Loucy (cell line): ENCODE results near the gene SLC1A4.

ENCODE experiments used
- H2AFZ ChIP-seq: fragments of 200-600 bp; sonication (generic); 2 replicates; pipeline ENCODE4 v1.6.0; 2016; ENCODE audit warnings: antibody characterized with exemption, mild to moderate bottlenecking, low read length, moderate library complexity
- H3F3A ChIP-seq: fragments of 200-600 bp; 2 replicates; pipeline ENCODE4 v1.6.0; 2016; ENCODE audit warnings: antibody characterized with exemption, low read depth, mild to moderate bottlenecking
- H3K27me3 ChIP-seq: fragments of 200-600 bp; sonication (generic); 2 replicates; pipeline ENCODE4 v1.6.1; 2014; ENCODE audit warnings: low read length, mild to moderate bottlenecking; ENCODE audit not compliant: insufficient read depth, poor library complexity, severe bottlenecking
- H3K36me3 ChIP-seq: fragments of 200-600 bp; sonication (generic); 2 replicates; pipeline ENCODE4 v1.6.1; 2016; ENCODE audit warnings: low read length; ENCODE audit not compliant: insufficient read depth
- H3K4me1 ChIP-seq: fragments of 200-600 bp; sonication (generic); 2 replicates; pipeline ENCODE4 v1.5.1; 2014; ENCODE audit warnings: low read length, mild to moderate bottlenecking; ENCODE audit not compliant: insufficient read depth, poor library complexity, severe bottlenecking
- H3K4me2 ChIP-seq: fragments of 200-600 bp; sonication (generic); 2 replicates; pipeline ENCODE4 v1.6.0; 2014; ENCODE audit warnings: antibody characterized with exemption, low read length, low read depth, mild to moderate bottlenecking; ENCODE audit not compliant: poor library complexity, severe bottlenecking
- H3K4me3 ChIP-seq: fragments of 200-600 bp; sonication (generic); 2 replicates; pipeline ENCODE4 v1.5.1; 2014; ENCODE audit warnings: low read length, mild to moderate bottlenecking, mixed read lengths; ENCODE audit not compliant: poor library complexity, severe bottlenecking
- H3K79me2 ChIP-seq: fragments of 200-600 bp; sonication (generic); 2 replicates; pipeline ENCODE4 v1.6.1; 2014; ENCODE audit warnings: low read length; ENCODE audit not compliant: insufficient read depth
- H3K9ac ChIP-seq: fragments of 200-600 bp; sonication (generic); 2 replicates; pipeline ENCODE4 v1.6.0; 2014; ENCODE audit warnings: mild to moderate bottlenecking, low read depth, low read length, moderate library complexity; ENCODE audit not compliant: poor library complexity, severe bottlenecking
- H3K9me2 ChIP-seq: fragments of 200-600 bp; sonication (generic); replicated peaks from 2 replicates; pipeline ENCODE4 v1.6.1; 2016; ENCODE audit warnings: low read depth, low read length, mixed read lengths
- H3K9me3 ChIP-seq: fragments of 200-600 bp; sonication (generic); 2 replicates; pipeline ENCODE4 v1.6.1; 2014; ENCODE audit warnings: mild to moderate bottlenecking, antibody characterized with exemption, low read length, low read depth; ENCODE audit not compliant: insufficient read depth
- H4K20me1 ChIP-seq: fragments of 200-600 bp; sonication (generic); 2 replicates; pipeline ENCODE4 v1.6.0; 2014; ENCODE audit warnings: antibody characterized with exemption, low read length, mild to moderate bottlenecking; ENCODE audit not compliant: insufficient read depth, poor library complexity, severe bottlenecking
- CTCF ChIP-seq: fragments of 200-600 bp; sonication (generic); conservative IDR thresholded peaks from 2 replicates; pipeline ENCODE4 v1.5.1; 2014; ENCODE audit warnings: mild to moderate bottlenecking, antibody characterized with exemption, low read length
- EZH2phosphoT487 ChIP-seq: fragments of 200-600 bp; IDR thresholded peaks from 2 replicates; pipeline ENCODE4 v1.6.1; 2018; ENCODE audit warnings: antibody characterized with exemption, mild to moderate bottlenecking, moderate library complexity, borderline replicate concordance

The SLC1A4 gene

GRCh38 chr2:65057391-65058052 is 68.3 kb downstream of the SLC1A4 start:
- Histone ChIP-seq H3K4me3 (peak overlapping the region; percentile 79), H2AFZ (peak overlapping the region; percentile 77; the same call in 1 of the 2 replicates), H3K4me1 (peaks cover 62% of the 10 kb centered on the region), H3K79me2 (peaks cover 56% of the 10 kb centered on the region), H3K9ac (peak overlapping the region; percentile 76), H3K9me2 (no peaks in the 10 kb centered on the region), H3K27me3 (no peaks in the 10 kb centered on the region), H3F3A (no peaks in the 10 kb centered on the region), H3K9me3 (no peaks in the 10 kb centered on the region), H4K20me1 (peaks cover 10% of the 10 kb centered on the region), H3K36me3 (no peaks in the 10 kb centered on the region), H3K4me2 (peak overlapping the region; percentile 98)
- TF ChIP-seq CTCF (no peak), EZH2phosphoT487 (no peak)

GRCh38 chr2:65059071-65059470 is 69.9 kb downstream of the SLC1A4 start:
- Histone ChIP-seq H3K4me3 (no peak overlapping the region), H3K36me3 (no peaks in the 10 kb centered on the region), H2AFZ (no peak overlapping the region), H3K9me3 (no peaks in the 10 kb centered on the region), H3K4me1 (peaks cover 48% of the 10 kb centered on the region), H3K9ac (no peak overlapping the region), H3K27me3 (no peaks in the 10 kb centered on the region), H3F3A (no peaks in the 10 kb centered on the region), H3K9me2 (no peaks in the 10 kb centered on the region), H4K20me1 (peaks cover 10% of the 10 kb centered on the region), H3K4me2 (peak overlapping the region; percentile 49), H3K79me2 (peaks cover 56% of the 10 kb centered on the region)
- no peak for TF ChIP-seq CTCF
- TF ChIP-seq EZH2phosphoT487: no peak

- Histone ChIP-seq H3K36me3 (no peaks in the 10 kb centered on the region), H3K4me3 (no peak overlapping the region), H3K4me1 (peaks cover 34% of the 10 kb centered on the region), H2AFZ (no peak overlapping the region), H3K9me2 (no peaks in the 10 kb centered on the region), H4K20me1 (peaks cover 10% of the 10 kb centered on the region), H3K9ac (no peak overlapping the region), H3K79me2 (peaks cover 44% of the 10 kb centered on the region), H3K9me3 (no peaks in the 10 kb centered on the region), H3K27me3 (no peaks in the 10 kb centered on the region), H3F3A (no peaks in the 10 kb centered on the region), H3K4me2 (no peak overlapping the region)
- TF ChIP-seq EZH2phosphoT487 (no peak), CTCF (no peak)
Observed at GRCh38 chr2:65061146-65061909, 72.1 kb downstream of the SLC1A4 start.
